Stimulated activated CD4-positive, alpha-beta T cell treated with anti-CD3 and anti-CD28 coated beads, TNF-alpha, amount 100 ng/mL, for 1 hour (primary cell): Measurements from ENCODE around the gene PHACTR4.
"Not testable (repeated sequence)": the region's sequence is repeated elsewhere in the genome, so short reads cannot be mapped to it uniquely, and the experiment has no call there.

Source experiments
- DNase-seq, 3 donors: peaks; one replicate each; pipeline ENCODE4 v3.0.0-alpha.2; 2020; ENCODE audit warnings: low read depth in 3 of 3, low spot score in 1 of 3

PHACTR4 gene

GRCh38 chr1:28370239-28371009 is 884 bp downstream of the PHACTR4 start:
- no peak for DNase-seq

- no peak for DNase-seq
Observed at GRCh38 chr1:28371010-28371377, 1.5 kb downstream of the PHACTR4 start.

GRCh38 chr1:28373450-28373849 is 3.9 kb downstream of the PHACTR4 start:
- not testable (repeated sequence) for DNase-seq

- no peak for DNase-seq
Observed at GRCh38 chr1:28374297-28374696, 4.8 kb downstream of the PHACTR4 start.

GRCh38 chr1:28375598-28375997 is 6.1 kb downstream of the PHACTR4 start:
- not testable (repeated sequence) for DNase-seq

- DNase-seq = not testable (repeated sequence)
Observed at GRCh38 chr1:28376195-28376594, 6.7 kb downstream of the PHACTR4 start.

GRCh38 chr1:28378906-28379305 is 9.4 kb downstream of the PHACTR4 start:
- no peak for DNase-seq

GRCh38 chr1:28380394-28380793 is 10.9 kb downstream of the PHACTR4 start:
- no peak for DNase-seq

GRCh38 chr1:28383785-28384184 is 14.2 kb downstream of the PHACTR4 start:
- not testable (repeated sequence) for DNase-seq

- no peak for DNase-seq
Observed at GRCh38 chr1:28392027-28392652, 22.6 kb downstream of the PHACTR4 start.

GRCh38 chr1:28394136-28394535 is 24.6 kb downstream of the PHACTR4 start:
- DNase-seq = no peak

GRCh38 chr1:28395181-28395580 is 25.6 kb downstream of the PHACTR4 start:
- no peak for DNase-seq

- no peak for DNase-seq
Observed at GRCh38 chr1:28401760-28402159, 32.2 kb downstream of the PHACTR4 start.

- DNase-seq = no peak
Observed at GRCh38 chr1:28409090-28409489, 39.5 kb downstream of the PHACTR4 start.

GRCh38 chr1:28411656-28412055 is 42.1 kb downstream of the PHACTR4 start:
- DNase-seq = no peak

- DNase-seq = no peak
Observed at GRCh38 chr1:28412731-28413130, 43.2 kb downstream of the PHACTR4 start.

- DNase-seq = no peak
Observed at GRCh38 chr1:28416509-28417194, 47.1 kb downstream of the PHACTR4 start.

GRCh38 chr1:28417441-28417922 is 47.9 kb downstream of the PHACTR4 start:
- no peak for DNase-seq

- DNase-seq = no peak
Observed at GRCh38 chr1:28417926-28418637, 48.5 kb downstream of the PHACTR4 start.

GRCh38 chr1:28421744-28422143 is 52.2 kb downstream of the PHACTR4 start:
- DNase-seq = no peak

- no peak for DNase-seq
Observed at GRCh38 chr1:28426831-28427230, 57.3 kb downstream of the PHACTR4 start.
